Osteocyte (in vitro differentiated cells): ENCODE results near the gene SLC38A3. TPM values are rescaled to one million over a fixed set of nuclear protein-coding genes. Genes with fewer than 3 reads are reported as not detected.

ENCODE experiments used
- DNase-seq: peaks from one replicate; pipeline ENCODE4 v3.0.0; 2021; ENCODE audit warnings: mixed read lengths; ENCODE audit not compliant: unreplicated experiment; ENCODE audit errors: extremely low spot score
- H3K27ac Mint-ChIP-seq: one replicate; pipeline ENCODE4 v1.8.0; 2021; ENCODE audit warnings: mild to moderate bottlenecking, mixed read lengths; ENCODE audit not compliant: unreplicated experiment
- H3K27me3 Mint-ChIP-seq: one replicate; pipeline ENCODE4 v1.8.0; 2021; ENCODE audit warnings: mixed read lengths; ENCODE audit not compliant: unreplicated experiment
- H3K36me3 Mint-ChIP-seq: one replicate; pipeline ENCODE4 v1.8.0; 2021; ENCODE audit warnings: mixed read lengths; ENCODE audit not compliant: unreplicated experiment
- H3K4me1 Mint-ChIP-seq: one replicate; pipeline ENCODE4 v1.8.0; 2021; ENCODE audit warnings: mixed read lengths; ENCODE audit not compliant: unreplicated experiment
- H3K4me3 Mint-ChIP-seq: one replicate; pipeline ENCODE4 v1.8.0; 2021; ENCODE audit warnings: mild to moderate bottlenecking, moderate library complexity, mixed read lengths; ENCODE audit not compliant: unreplicated experiment
- H3K9me3 Mint-ChIP-seq: one replicate; pipeline ENCODE4 v1.8.0; 2021; ENCODE audit warnings: mixed read lengths; ENCODE audit not compliant: unreplicated experiment
- total RNA-seq: library from RNA; stranded (reverse); gene quantifications from 2 replicates; pipeline ENCODE4 v1.2.1, GENCODE V29; 2021
- TF ChIP-seq, protein P1 (sequence below): fragments of 200-600 bp; sonication (generic); IDR thresholded peaks from 2 replicates; pipeline ENCODE4 v1.5.0; 2021; ENCODE audit warnings: antibody characterized with exemption, mild to moderate bottlenecking, moderate library complexity

The SLC38A3 gene
- total RNA-seq, 1 donor from 2014 or later, result 3.9 TPM

GRCh38 chr3:50231581-50231980, 26.5 kb downstream of the SLC38A3 start:
- Mint-ChIP-seq H3K4me3 (no peak overlapping the region), H3K27me3 (no peaks in the 10 kb centered on the region), H3K4me1 (peaks cover 25% of the 10 kb centered on the region), H3K27ac (no peak overlapping the region), H3K9me3 (no peaks in the 10 kb centered on the region), H3K36me3 (no peaks in the 10 kb centered on the region)
- TF ChIP-seq, protein P1, sequence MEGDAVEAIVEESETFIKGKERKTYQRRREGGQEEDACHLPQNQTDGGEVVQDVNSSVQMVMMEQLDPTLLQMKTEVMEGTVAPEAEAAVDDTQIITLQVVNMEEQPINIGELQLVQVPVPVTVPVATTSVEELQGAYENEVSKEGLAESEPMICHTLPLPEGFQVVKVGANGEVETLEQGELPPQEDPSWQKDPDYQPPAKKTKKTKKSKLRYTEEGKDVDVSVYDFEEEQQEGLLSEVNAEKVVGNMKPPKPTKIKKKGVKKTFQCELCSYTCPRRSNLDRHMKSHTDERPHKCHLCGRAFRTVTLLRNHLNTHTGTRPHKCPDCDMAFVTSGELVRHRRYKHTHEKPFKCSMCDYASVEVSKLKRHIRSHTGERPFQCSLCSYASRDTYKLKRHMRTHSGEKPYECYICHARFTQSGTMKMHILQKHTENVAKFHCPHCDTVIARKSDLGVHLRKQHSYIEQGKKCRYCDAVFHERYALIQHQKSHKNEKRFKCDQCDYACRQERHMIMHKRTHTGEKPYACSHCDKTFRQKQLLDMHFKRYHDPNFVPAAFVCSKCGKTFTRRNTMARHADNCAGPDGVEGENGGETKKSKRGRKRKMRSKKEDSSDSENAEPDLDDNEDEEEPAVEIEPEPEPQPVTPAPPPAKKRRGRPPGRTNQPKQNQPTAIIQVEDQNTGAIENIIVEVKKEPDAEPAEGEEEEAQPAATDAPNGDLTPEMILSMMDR, result no peak
- no peak for DNase-seq

- no peaks in the 10 kb centered on the region for H3K9me3 Mint-ChIP-seq
- H3K4me1 Mint-ChIP-seq, result peaks cover 19% of the 10 kb centered on the region
- DNase-seq, result no peak
- H3K4me3 Mint-ChIP-seq, result no peak overlapping the region
- H3K27ac Mint-ChIP-seq, result no peak overlapping the region
- H3K27me3 Mint-ChIP-seq, result no peaks in the 10 kb centered on the region
- H3K36me3 Mint-ChIP-seq, result no peaks in the 10 kb centered on the region
- TF ChIP-seq, protein P1, result no peak
Measured at GRCh38 chr3:50232303-50232702, 27.2 kb downstream of the SLC38A3 start.

DNA sequence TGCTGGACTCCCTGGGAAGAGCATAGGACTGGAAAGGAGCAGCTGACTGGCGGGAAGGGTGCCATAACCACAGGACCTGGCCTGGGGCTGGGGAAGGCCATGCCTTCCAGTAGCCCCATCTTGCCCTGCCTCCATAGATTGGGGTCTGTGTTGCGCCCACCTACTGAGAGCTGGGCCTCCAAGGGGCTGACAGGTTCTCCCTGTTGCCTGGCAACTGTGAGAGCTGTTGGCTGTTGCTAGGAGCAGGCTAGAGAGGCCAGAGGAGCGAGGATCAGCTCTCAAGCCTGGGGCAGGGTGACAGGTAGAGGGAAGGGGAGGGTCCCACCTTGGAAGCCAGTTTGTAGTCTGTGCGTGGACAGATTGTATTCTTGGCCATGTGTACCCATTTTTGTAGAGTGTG, 28.1 kb downstream of the SLC38A3 start:
- H3K4me1 Mint-ChIP-seq, result peaks cover 13% of the 10 kb centered on the region
- H3K4me3 Mint-ChIP-seq, result no peak overlapping the region
- no peak for DNase-seq
- no peaks in the 10 kb centered on the region for H3K36me3 Mint-ChIP-seq
- TF ChIP-seq, protein P1, result no peak
- H3K27ac Mint-ChIP-seq, result peak overlapping the region; percentile 38
- H3K9me3 Mint-ChIP-seq, result no peaks in the 10 kb centered on the region
- H3K27me3 Mint-ChIP-seq, result no peaks in the 10 kb centered on the region

DNA sequence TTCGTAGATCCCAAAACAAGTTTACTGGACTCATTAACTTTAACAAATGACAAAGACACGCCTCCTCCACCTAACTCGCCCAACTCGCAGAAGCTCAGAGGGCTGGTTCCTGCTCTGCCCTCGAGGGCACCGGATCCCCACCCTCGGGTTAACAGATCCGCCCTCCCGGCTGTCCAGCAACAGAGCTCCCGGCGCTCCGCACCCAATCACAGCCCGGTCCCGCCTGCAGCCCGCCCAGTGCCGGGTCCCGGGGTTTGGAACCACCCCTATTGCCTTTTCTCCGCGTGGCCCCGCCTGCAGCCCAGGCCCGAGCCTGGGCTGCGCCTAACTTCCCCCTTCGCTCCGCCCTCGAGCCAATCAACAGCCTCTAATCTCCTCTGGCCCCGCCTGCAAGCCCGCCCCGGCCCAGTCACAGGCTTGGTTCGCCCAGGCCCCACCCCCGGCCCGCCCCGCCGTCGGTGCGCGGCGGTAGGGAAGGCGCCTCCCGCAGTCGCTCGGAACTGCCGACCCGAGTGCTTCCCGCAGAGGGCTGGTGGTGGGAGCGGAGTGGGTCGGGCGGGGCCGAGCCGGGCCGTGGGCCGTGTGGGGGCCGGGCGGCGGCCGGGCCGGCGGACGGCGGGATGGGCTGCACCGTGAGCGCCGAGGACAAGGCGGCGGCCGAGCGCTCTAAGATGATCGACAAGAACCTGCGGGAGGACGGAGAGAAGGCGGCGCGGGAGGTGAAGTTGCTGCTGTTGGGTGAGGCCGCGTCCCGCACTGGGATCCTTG, 30.8 kb downstream of the SLC38A3 start, which contains the start of gene GNAI2:
Gene GNAI2 (plus strand): TSS at position 489 of the 768 bp plus-strand sequence. CDS start 132 bp downstream, at position 621.
- DNase-seq, result peak; percentile 99
- Mint-ChIP-seq H3K27ac (peak within 1 kb of the TSS; percentile 92), H3K27me3 (no peaks in the 10 kb centered on the region), H3K9me3 (no peaks in the 10 kb centered on the region), H3K4me1 (peaks cover 30% of the 10 kb centered on the region), H3K36me3 (no peaks in the 10 kb centered on the region), H3K4me3 (peak within 1 kb of the TSS; percentile 99)
- TF ChIP-seq, protein P1, result no peak

- peak overlapping the region; percentile 92 for H3K27ac Mint-ChIP-seq
- DNase-seq, result no peak
- H3K27me3 Mint-ChIP-seq, result no peaks in the 10 kb centered on the region
- H3K4me3 Mint-ChIP-seq, result peak overlapping the region; percentile 99
- H3K36me3 Mint-ChIP-seq, result no peaks in the 10 kb centered on the region
- peaks cover 36% of the 10 kb centered on the region for H3K4me1 Mint-ChIP-seq
- TF ChIP-seq, protein P1, result no peak
- H3K9me3 Mint-ChIP-seq, result no peaks in the 10 kb centered on the region
Measured at GRCh38 chr3:50236484-50237132, 31.5 kb downstream of the SLC38A3 start.
